K562 (cell line): ENCODE data around the gene DEPDC1. TPM values are rescaled to one million over a fixed set of nuclear protein-coding genes. Genes with fewer than 3 reads are reported as not detected.

ENCODE experiments used
- polyA plus RNA-seq, 8 experiments: library from polyadenylated mRNA; depleted of rRNA in 4 of 8; stranded (reverse) in 5 of 8; unstranded in 3 of 8; fragments of >200 nt; fragmentation: Nextera tagmentation in 2 of 8; fragmentation: Illumina TruSeq in 1 of 8; extraction: Ambion mirVana in 2 of 8; extraction: Trizol in 1 of 8; gene quantifications; 2 replicates each; pipeline versions ENCODE4 v1.2.1 to v1.2.3, GENCODE V29; 2011 to 2014; ENCODE audit warnings: inconsistent platforms in 1 of 8, missing spikeins in 1 of 8
- total RNA-seq, 7 experiments: library from RNA; depleted of rRNA in 6 of 7; stranded (reverse); fragments of >200 nt in 6 of 7; fragmentation: Illumina TruSeq in 2 of 7; extraction: Trizol in 2 of 7; gene quantifications; 2 replicates each; pipeline versions ENCODE4 v1.2.1 to v1.2.3, GENCODE V29; 2011 to 2021; ENCODE audit warnings: low replicate concordance in 1 of 7
- TF ChIP-seq, protein P1 (sequence below), 2 experiments: fragments of 450-650 bp; formaldehyde crosslinking in 1 of 2; IDR thresholded peaks; 2 replicates each; pipeline versions ENCODE4 v1.4.0 to v1.6.1; 2014 to 2020; ENCODE audit warnings: mild to moderate bottlenecking in 2 of 2, borderline replicate concordance in 1 of 2, low read depth in 1 of 2

DEPDC1 gene
- total and polyA plus RNA-seq, 9 of the 15 experiments (the other 6 are each of a cell fraction or from before 2014, with no cell fraction given): 9.9 to 28.3 (median 17.8) TPM

DNA sequence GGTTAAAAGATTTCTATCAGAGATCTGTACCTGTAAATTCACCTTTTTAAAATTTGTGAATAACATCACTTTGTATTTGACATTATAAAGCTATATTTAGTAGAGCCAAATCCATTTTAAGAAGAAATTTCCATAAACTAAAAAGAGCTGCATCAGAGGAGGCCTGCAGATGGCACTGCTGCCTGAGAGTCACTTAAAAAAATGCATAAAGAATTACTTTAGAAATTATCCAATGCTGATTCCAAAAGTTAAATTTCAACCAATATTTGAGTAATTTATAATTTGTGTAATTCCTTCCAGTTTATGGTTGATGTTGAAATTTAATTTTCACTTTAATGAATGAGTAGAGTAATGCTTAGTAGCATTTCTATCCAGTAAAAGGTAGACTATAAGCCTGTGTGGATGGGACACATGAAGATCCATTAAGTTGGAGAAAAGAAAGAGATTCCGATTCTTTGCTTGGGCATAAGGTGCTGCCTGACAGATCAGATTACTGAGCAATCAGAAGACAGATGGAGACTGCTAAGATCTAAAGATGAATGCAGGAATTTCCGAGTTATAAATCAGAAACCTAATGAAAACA, 26.4 kb downstream of the DEPDC1 start (continued):
- TF ChIP-seq, protein P1, sequence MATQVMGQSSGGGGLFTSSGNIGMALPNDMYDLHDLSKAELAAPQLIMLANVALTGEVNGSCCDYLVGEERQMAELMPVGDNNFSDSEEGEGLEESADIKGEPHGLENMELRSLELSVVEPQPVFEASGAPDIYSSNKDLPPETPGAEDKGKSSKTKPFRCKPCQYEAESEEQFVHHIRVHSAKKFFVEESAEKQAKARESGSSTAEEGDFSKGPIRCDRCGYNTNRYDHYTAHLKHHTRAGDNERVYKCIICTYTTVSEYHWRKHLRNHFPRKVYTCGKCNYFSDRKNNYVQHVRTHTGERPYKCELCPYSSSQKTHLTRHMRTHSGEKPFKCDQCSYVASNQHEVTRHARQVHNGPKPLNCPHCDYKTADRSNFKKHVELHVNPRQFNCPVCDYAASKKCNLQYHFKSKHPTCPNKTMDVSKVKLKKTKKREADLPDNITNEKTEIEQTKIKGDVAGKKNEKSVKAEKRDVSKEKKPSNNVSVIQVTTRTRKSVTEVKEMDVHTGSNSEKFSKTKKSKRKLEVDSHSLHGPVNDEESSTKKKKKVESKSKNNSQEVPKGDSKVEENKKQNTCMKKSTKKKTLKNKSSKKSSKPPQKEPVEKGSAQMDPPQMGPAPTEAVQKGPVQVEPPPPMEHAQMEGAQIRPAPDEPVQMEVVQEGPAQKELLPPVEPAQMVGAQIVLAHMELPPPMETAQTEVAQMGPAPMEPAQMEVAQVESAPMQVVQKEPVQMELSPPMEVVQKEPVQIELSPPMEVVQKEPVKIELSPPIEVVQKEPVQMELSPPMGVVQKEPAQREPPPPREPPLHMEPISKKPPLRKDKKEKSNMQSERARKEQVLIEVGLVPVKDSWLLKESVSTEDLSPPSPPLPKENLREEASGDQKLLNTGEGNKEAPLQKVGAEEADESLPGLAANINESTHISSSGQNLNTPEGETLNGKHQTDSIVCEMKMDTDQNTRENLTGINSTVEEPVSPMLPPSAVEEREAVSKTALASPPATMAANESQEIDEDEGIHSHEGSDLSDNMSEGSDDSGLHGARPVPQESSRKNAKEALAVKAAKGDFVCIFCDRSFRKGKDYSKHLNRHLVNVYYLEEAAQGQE (IDR thresholded peaks at IDR 0.05; ENCODE audit: borderline replicate concordance): peak; percentile 22; the same call in 1 of the 2 replicates
- TF ChIP-seq, protein P1 (CRISPR knock-in tag; IDR thresholded peaks at IDR 0.05; ENCODE audit: low read depth): no peak
